MM.1S (cell line): Measurements from ENCODE around the gene SNRNP70.

Experiments used
- DNase-seq: peaks from one replicate; pipeline ENCODE4 v3.0.0-alpha.2; 2015
- H2AFZ ChIP-seq: fragments of 300-600 bp; sonication (generic); 2 replicates; pipeline ENCODE4 v1.6.0; 2016; ENCODE audit warnings: antibody characterized with exemption, low read length
- H3F3A ChIP-seq: fragments of 300-600 bp; sonication (generic); 2 replicates; pipeline ENCODE4 v1.6.1; 2016; ENCODE audit warnings: mild to moderate bottlenecking, antibody characterized with exemption, low read length, moderate library complexity, mixed read lengths; ENCODE audit not compliant: insufficient read depth
- H3K27ac ChIP-seq: fragments of 300-600 bp; sonication (generic); 2 replicates; pipeline ENCODE4 v1.5.1; 2016; ENCODE audit warnings: mild to moderate bottlenecking, low read length
- H3K27me3 ChIP-seq: fragments of 300-600 bp; sonication (generic); replicated peaks from 2 replicates; pipeline ENCODE4 v1.6.0; 2016; ENCODE audit warnings: low read length; ENCODE audit not compliant: insufficient read depth
- H3K36me3 ChIP-seq: fragments of 300-600 bp; sonication (generic); replicated peaks from 2 replicates; pipeline ENCODE4 v1.6.1; 2016; ENCODE audit warnings: mild to moderate bottlenecking, low read length, mixed read lengths; ENCODE audit not compliant: insufficient read depth
- H3K4me1 ChIP-seq: fragments of 300-600 bp; sonication (generic); 2 replicates; pipeline ENCODE4 v1.6.1; 2016; ENCODE audit warnings: low read length, mixed read lengths
- H3K4me2 ChIP-seq: fragments of 300-600 bp; sonication (generic); 2 replicates; pipeline ENCODE4 v1.6.0; 2016; ENCODE audit warnings: low read depth, low read length
- H3K4me3 ChIP-seq: fragments of 300-600 bp; sonication (generic); 2 replicates; pipeline ENCODE4 v1.5.1; 2016; ENCODE audit warnings: low read length, mixed read lengths
- H3K79me2 ChIP-seq: fragments of 300-600 bp; sonication (generic); 2 replicates; pipeline ENCODE4 v1.6.1; 2016; ENCODE audit warnings: mixed run types, low read length, mixed read lengths
- H3K9ac ChIP-seq: fragments of 300-600 bp; sonication (generic); 2 replicates; pipeline ENCODE4 v1.6.1; 2016; ENCODE audit warnings: low read length, mixed read lengths
- H3K9me2 ChIP-seq: fragments of 300-600 bp; sonication (generic); replicated peaks from 2 replicates; pipeline ENCODE4 v1.6.1; 2016; ENCODE audit warnings: mild to moderate bottlenecking, low read length, mixed read lengths; ENCODE audit not compliant: insufficient read depth
- H3K9me3 ChIP-seq: fragments of 300-600 bp; sonication (generic); replicated peaks from 2 replicates; pipeline ENCODE4 v1.6.1; 2016; ENCODE audit warnings: mild to moderate bottlenecking, low read length, mixed read lengths; ENCODE audit not compliant: insufficient read depth
- H4K20me1 ChIP-seq: fragments of 300-600 bp; sonication (generic); 2 replicates; pipeline ENCODE4 v1.6.1; 2016; ENCODE audit warnings: mild to moderate bottlenecking, low read length, moderate library complexity, mixed read lengths; ENCODE audit not compliant: insufficient read depth
- CTCF ChIP-seq: fragments of 300-600 bp; sonication (generic); IDR thresholded peaks from 2 replicates; pipeline ENCODE4 v1.5.1; 2016; ENCODE audit warnings: antibody characterized with exemption, low read length, mixed read lengths
- EZH2 ChIP-seq: fragments of 300-600 bp; sonication (generic); optimal IDR thresholded peaks from 2 replicates; pipeline ENCODE3; 2017; ENCODE audit warnings: low read depth, mild to moderate bottlenecking, antibody characterized with exemption, low read length, mixed read lengths
- EZH2phosphoT487 ChIP-seq: fragments of 300-600 bp; sonication (generic); IDR thresholded peaks from 2 replicates; pipeline ENCODE4 v1.6.1; 2018; ENCODE audit warnings: antibody characterized with exemption, low read length

SNRNP70 gene

GRCh38 chr19:49064029-49064629, 21.1 kb upstream of the SNRNP70 start:
- Histone ChIP-seq H3K36me3 (no peaks in the 10 kb centered on the region), H3K4me1 (peaks cover 10% of the 10 kb centered on the region), H3K79me2 (no peaks in the 10 kb centered on the region), H2AFZ (no peak overlapping the region), H3K27me3 (peaks cover 89% of the 10 kb centered on the region), H3K9me3 (no peaks in the 10 kb centered on the region), H3K9ac (no peak overlapping the region), H4K20me1 (no peaks in the 10 kb centered on the region), H3F3A (no peaks in the 10 kb centered on the region), H3K4me3 (no peak overlapping the region), H3K4me2 (no peak overlapping the region; the same call in 1 of the 2 replicates), H3K27ac (no peak overlapping the region), H3K9me2 (no peaks in the 10 kb centered on the region)
- no peak for DNase-seq
- TF ChIP-seq EZH2phosphoT487, result no peak
- no peak for TF ChIP-seq EZH2
- TF ChIP-seq CTCF, result no peak

- H3F3A ChIP-seq, result no peaks in the 10 kb centered on the region
- no peak within 1 kb of the TSS for H3K9ac ChIP-seq
- TF ChIP-seq EZH2, result no peak
- TF ChIP-seq EZH2phosphoT487, result no peak
- TF ChIP-seq CTCF, result no peak
- peaks cover 10% of the 10 kb centered on the region for H3K4me1 ChIP-seq
- H3K79me2 ChIP-seq, result no peaks in the 10 kb centered on the region
- H4K20me1 ChIP-seq, result no peaks in the 10 kb centered on the region
- H3K9me2 ChIP-seq, result no peaks in the 10 kb centered on the region
- no peak within 1 kb of the TSS for H2AFZ ChIP-seq
- no peaks in the 10 kb centered on the region for H3K9me3 ChIP-seq
- DNase-seq, result no peak
- H3K36me3 ChIP-seq, result no peaks in the 10 kb centered on the region
- no peak within 1 kb of the TSS for H3K4me3 ChIP-seq
- peaks cover 91% of the 10 kb centered on the region for H3K27me3 ChIP-seq
- H3K4me2 ChIP-seq, result peak within 1 kb of the TSS; percentile 27
- H3K27ac ChIP-seq, result no peak within 1 kb of the TSS
Observed at GRCh38 chr19:49064768-49065611, 20.3 kb upstream of the SNRNP70 start, which contains the start of gene NTF4. Gene NTF4, minus strand, starts transcription at chr19:49064818. Its CDS starts 2,821 bp downstream, at chr19:49061997.

GRCh38 chr19:49065905-49066512, 19.2 kb upstream of the SNRNP70 start:
- Histone ChIP-seq H3K27ac (no peak overlapping the region), H3K9ac (no peak overlapping the region), H4K20me1 (no peaks in the 10 kb centered on the region), H3K9me3 (no peaks in the 10 kb centered on the region), H3K27me3 (peaks cover 91% of the 10 kb centered on the region), H3K4me1 (peaks cover 9% of the 10 kb centered on the region), H3K4me2 (no peak overlapping the region), H3F3A (no peaks in the 10 kb centered on the region), H3K36me3 (no peaks in the 10 kb centered on the region), H3K4me3 (no peak overlapping the region), H3K9me2 (no peaks in the 10 kb centered on the region), H2AFZ (no peak overlapping the region), H3K79me2 (no peaks in the 10 kb centered on the region)
- no peak for DNase-seq
- TF ChIP-seq CTCF, result no peak
- TF ChIP-seq EZH2phosphoT487, result no peak
- TF ChIP-seq EZH2, result no peak
